GM18505 (cell line): ENCODE results near the gene TANGO6.

Experiments
- ATAC-seq: cut with Tn5 transposase; IDR thresholded peaks from one replicate; pipeline ENCODE4 v1.9.1; 2021; ENCODE audit not compliant: unreplicated experiment
- POLR2A ChIP-seq: IDR thresholded peaks from 4 replicates; pipeline ENCODE4 v1.6.1; 2011; ENCODE audit warnings: borderline replicate concordance; ENCODE audit not compliant: insufficient read depth, insufficient read length; ENCODE audit errors: extremely low read depth

The TANGO6 gene

DNA sequence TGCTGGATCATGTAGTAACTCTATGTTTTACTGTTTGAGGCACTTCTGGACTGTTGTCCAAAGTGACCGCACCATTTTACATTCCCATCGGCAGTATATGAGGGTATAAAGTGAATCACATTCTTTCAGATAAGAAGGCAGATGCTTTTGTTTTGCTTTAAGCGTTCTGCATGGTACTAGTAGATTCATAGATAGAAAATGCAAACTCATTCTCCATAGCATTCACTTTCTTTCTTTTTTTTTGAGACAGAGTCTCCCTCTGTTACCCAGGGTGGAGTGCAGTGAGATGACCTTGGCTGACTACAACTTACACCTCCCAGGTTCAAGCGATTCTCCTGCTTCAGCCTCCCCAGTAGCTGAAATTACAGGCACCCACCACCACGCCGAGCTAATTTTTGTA lies 40.4 kb downstream of the TANGO6 start:
- no peak for ATAC-seq
- no peak for TF ChIP-seq POLR2A

GRCh38 chr16:68884401-68884800 lies 41.1 kb downstream of the TANGO6 start:
- ATAC-seq = no peak
- TF ChIP-seq POLR2A = no peak

- no peak for ATAC-seq
These were observed 41.8 kb downstream of the TANGO6 start for GRCh38 chr16:68884861-68885720.

GRCh38 chr16:68887107-68887506 lies 43.8 kb downstream of the TANGO6 start:
- TF ChIP-seq POLR2A = no peak
- ATAC-seq = no peak

More at GRCh38 chr16:68884861-68885720, 41.8 kb downstream of the TANGO6 start:
- no peak for TF ChIP-seq POLR2A

GRCh38 chr16:68889508-68890150 lies 46.3 kb downstream of the TANGO6 start:
- ATAC-seq = no peak
- no peak for TF ChIP-seq POLR2A

- TF ChIP-seq POLR2A = no peak
- no peak for ATAC-seq
These were observed 48.9 kb downstream of the TANGO6 start for GRCh38 chr16:68892214-68892613.

DNA sequence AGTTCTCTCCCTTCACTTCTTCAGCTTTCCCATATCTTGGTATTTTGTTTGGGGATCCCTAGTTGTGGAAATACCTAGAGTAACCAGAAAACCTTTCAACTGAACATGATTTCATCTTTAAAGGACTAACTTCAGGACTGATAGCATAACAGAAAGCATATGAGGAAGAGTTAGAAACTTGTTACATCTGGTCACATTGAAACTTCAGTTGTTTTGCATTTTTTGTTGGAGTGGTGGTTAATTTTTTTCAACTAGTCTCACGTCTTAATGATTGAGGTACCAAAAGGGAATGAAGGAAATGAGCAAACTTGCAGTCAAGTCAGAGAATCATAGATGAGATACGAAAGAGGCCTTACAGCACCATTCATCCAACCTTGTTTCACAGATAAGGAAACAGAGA lies 49.6 kb downstream of the TANGO6 start:
- no peak for TF ChIP-seq POLR2A
- ATAC-seq = no peak

GRCh38 chr16:68893710-68894705 lies 50.7 kb downstream of the TANGO6 start:
- no peak for ATAC-seq
- TF ChIP-seq POLR2A = no peak

DNA sequence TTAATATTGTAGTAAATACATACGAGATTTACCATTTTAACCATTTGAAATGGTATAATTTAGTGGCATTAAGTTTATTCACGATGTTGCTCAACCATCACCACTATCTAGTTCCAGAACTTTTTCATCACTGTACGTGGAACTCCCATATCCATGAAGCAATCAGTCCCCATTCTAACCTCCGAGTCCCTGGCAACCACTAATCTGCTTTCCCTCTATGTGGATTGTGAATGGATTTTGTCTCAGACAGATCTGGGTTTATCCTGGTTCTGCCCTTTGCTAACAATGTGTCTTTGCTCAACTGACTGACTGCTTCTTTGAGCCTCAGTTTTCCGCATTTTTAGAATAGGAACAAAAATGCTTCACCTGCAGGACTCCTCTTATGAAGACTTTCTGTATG lies 51.4 kb downstream of the TANGO6 start:
- no peak for TF ChIP-seq POLR2A
- no peak for ATAC-seq

- no peak for TF ChIP-seq POLR2A
These were observed 54.7 kb downstream of the TANGO6 start for GRCh38 chr16:68898026-68898425.

GRCh38 chr16:68900009-68900408 lies 56.7 kb downstream of the TANGO6 start:
- ATAC-seq = no peak
- no peak for TF ChIP-seq POLR2A

More at GRCh38 chr16:68898026-68898425, 54.7 kb downstream of the TANGO6 start:
- no peak for ATAC-seq

GRCh38 chr16:68902003-68902968 lies 59.0 kb downstream of the TANGO6 start:
- no peak for TF ChIP-seq POLR2A
- no peak for ATAC-seq
